Activated CD8-positive, alpha-beta T cell treated with anti-CD3 and anti-CD28 coated beads for 36 hours (primary cell): ENCODE measurements around the gene PPP2R2B. TPM values are rescaled to one million over a fixed set of nuclear protein-coding genes. Genes with fewer than 3 reads are reported as not detected.

ENCODE experiments used
- ATAC-seq: fragments of 200-7000 bp; cut with Tn5 transposase; one replicate; pipeline ENCODE4 v1.10.0; 2021; ENCODE audit warnings: mild to moderate bottlenecking, moderate library complexity
- CTCF ChIA-PET: fragments of 350-600 bp; sonication (Branson Sonifier 250); formaldehyde crosslinking; loops from one replicate; lab custom pipeline; 2021; ENCODE audit warnings: antibody characterized with exemption; lab: Charles Lee
- POLR2A ChIA-PET: fragments of 350-600 bp; sonication (Branson Sonifier 250); formaldehyde crosslinking; loops from one replicate; lab custom pipeline; 2021; ENCODE audit warnings: antibody characterized with exemption; lab: Charles Lee
- DNase-seq: peaks from one replicate; pipeline ENCODE4 v3.0.0-alpha.2; 2020
- H3K27ac Mint-ChIP-seq: one replicate; pipeline ENCODE4 v1.8.0; 2021; ENCODE audit warnings: mild to moderate bottlenecking, mixed read lengths
- H3K27me3 Mint-ChIP-seq: one replicate; pipeline ENCODE4 v1.8.0; 2021; ENCODE audit warnings: mixed read lengths
- H3K36me3 Mint-ChIP-seq: one replicate; pipeline ENCODE4 v1.8.0; 2021; ENCODE audit warnings: low read depth, mixed read lengths
- H3K4me1 Mint-ChIP-seq: one replicate; pipeline ENCODE4 v1.8.0; 2021; ENCODE audit warnings: low read depth, mixed read lengths
- H3K4me3 Mint-ChIP-seq: one replicate; pipeline ENCODE4 v1.8.0; 2021; ENCODE audit warnings: mild to moderate bottlenecking, moderate library complexity, mixed read lengths
- H3K9me3 Mint-ChIP-seq: one replicate; pipeline ENCODE4 v1.8.0; 2021; ENCODE audit warnings: mixed read lengths
- CTCF ChIP-seq: fragments of 200-600 bp; IDR thresholded peaks from one replicate; pipeline ENCODE4 v1.8.0; 2022; ENCODE audit warnings: antibody characterized with exemption, mild to moderate bottlenecking
- intact Hi-C: fragments of 100-400 bp; cut with micrococcal nuclease; formaldehyde crosslinking; loops from one replicate; pipeline ENCODE4 v1.10.0; 2022
- total RNA-seq, 2 experiments: library from RNA; stranded (reverse); gene quantifications; one replicate each; pipeline ENCODE4 v1.2.3, GENCODE V29; 2021

The PPP2R2B gene
- total RNA-seq, 2 experiments from 2014 or later = 0.56 to 0.65 TPM

- intact Hi-C loops = loop anchor here (10.0 kb wide), 1 partner anchor 83 kb away; the partner anchor contains the start of gene PPP2R2B
- Mint-ChIP-seq H3K36me3 (no peaks in the 10 kb centered on the region), H3K9me3 (no peaks in the 10 kb centered on the region), H3K27me3 (no peaks in the 10 kb centered on the region), H3K27ac (no peak overlapping the region), H3K4me1 (peaks cover 8% of the 10 kb centered on the region), H3K4me3 (no peak overlapping the region)
- TF ChIP-seq CTCF = no peak
- ChIA-PET POLR2A (no interaction called here), CTCF (no interaction called here)
- DNase-seq (no peak), ATAC-seq (no peak)
Measured at GRCh38 chr5:146791471-146791870, 87.1 kb downstream of the PPP2R2B start.

DNA sequence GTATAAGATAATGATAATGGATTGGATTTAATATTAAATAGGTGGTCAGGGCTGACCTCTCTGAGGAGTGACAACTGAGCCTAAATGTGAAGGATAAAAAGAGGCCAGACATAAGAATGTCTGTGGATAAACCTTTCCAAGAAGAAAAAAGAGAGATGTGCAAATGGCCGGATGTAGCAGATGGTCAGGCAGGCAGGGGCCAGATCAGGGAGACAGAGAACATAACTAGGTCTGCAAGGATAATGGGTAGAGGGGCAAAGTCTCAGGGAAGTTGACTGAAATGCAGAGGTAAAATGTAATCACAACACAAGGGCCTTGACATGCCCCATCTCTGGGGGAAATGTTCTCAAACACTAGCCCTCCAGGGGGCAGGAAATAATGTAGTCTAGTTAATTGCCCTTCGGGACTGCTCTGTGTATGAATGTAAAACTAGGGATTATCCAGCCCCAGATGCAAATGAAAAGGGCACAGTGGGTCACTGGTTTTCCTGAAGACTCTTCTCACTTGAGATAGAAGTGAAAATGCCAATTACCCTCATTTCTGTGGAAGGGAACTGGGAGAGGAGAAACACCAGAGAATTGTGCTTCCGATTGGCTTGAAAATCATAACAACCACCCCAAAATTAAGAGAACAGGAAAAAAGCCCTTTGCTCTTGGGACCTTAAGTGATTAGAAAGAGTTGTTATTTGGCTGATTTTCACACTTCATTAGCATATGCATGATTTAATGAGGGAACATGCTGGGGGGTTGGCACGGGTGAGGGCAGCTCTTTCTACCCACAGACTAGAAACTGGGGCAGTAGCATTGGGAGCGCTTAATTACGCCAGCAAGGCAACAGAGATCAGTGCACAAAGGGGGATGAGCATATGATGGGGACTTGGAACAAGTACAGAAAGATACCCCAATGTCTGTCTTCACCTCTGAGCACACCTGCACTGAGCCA, 88.6 kb downstream of the PPP2R2B start:
- Mint-ChIP-seq H3K36me3 (no peaks in the 10 kb centered on the region), H3K27ac (no peak overlapping the region), H3K9me3 (no peaks in the 10 kb centered on the region), H3K4me3 (no peak overlapping the region), H3K4me1 (peaks cover 8% of the 10 kb centered on the region), H3K27me3 (no peaks in the 10 kb centered on the region)
- ATAC-seq = no peak
- no peak for DNase-seq
- ChIA-PET CTCF (no interaction called here), POLR2A (no interaction called here)
- intact Hi-C loops = loop anchor here (10.0 kb wide), 1 partner anchor 85 kb away; the partner anchor contains the start of gene PPP2R2B
- no peak for TF ChIP-seq CTCF

- Mint-ChIP-seq H3K9me3 (no peaks in the 10 kb centered on the region), H3K27ac (no peak overlapping the region), H3K4me1 (peaks cover 3% of the 10 kb centered on the region), H3K4me3 (no peak overlapping the region), H3K27me3 (no peaks in the 10 kb centered on the region), H3K36me3 (no peaks in the 10 kb centered on the region)
- ChIA-PET POLR2A (no interaction called here), CTCF (no interaction called here)
- intact Hi-C loops = no loop called here
- TF ChIP-seq CTCF = no peak
- DNase-seq (no peak), ATAC-seq (no peak)
Measured at GRCh38 chr5:146788898-146789297, 89.7 kb downstream of the PPP2R2B start.

DNA sequence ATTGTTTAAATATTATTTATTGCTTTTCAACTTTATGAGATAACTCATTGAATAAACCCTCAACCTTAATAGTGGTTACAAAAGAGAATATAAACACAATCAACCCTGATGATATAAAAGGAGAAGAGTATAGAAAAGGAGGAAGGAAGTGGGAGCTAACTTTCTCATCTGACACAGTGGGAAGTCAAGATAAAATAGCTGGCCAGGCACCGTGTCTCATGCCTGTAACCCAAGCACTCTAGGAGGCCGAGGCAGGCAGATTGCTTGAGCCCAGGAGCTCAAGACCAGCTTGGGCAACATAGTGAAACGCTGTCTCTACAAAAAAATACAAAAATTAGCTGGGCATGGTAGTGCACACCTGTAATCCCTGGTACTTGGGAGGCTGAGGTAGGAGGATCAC, 93.5 kb downstream of the PPP2R2B start:
- H3K4me3 Mint-ChIP-seq = no peak overlapping the region
- DNase-seq (no peak), ATAC-seq (no peak)
- intact Hi-C loops = no loop called here
- ChIA-PET POLR2A (no interaction called here), CTCF (interaction anchor here (1.2 kb wide), 1 partner anchor 12 kb away, joined by 3 read pairs; no protein-coding TSS in a partner anchor)
- H3K27ac Mint-ChIP-seq = no peak overlapping the region
- H3K27me3 Mint-ChIP-seq = no peaks in the 10 kb centered on the region
- peaks cover 2% of the 10 kb centered on the region for H3K4me1 Mint-ChIP-seq
- no peaks in the 10 kb centered on the region for H3K36me3 Mint-ChIP-seq
- no peak for TF ChIP-seq CTCF
- H3K9me3 Mint-ChIP-seq = peaks cover 4% of the 10 kb centered on the region

DNA sequence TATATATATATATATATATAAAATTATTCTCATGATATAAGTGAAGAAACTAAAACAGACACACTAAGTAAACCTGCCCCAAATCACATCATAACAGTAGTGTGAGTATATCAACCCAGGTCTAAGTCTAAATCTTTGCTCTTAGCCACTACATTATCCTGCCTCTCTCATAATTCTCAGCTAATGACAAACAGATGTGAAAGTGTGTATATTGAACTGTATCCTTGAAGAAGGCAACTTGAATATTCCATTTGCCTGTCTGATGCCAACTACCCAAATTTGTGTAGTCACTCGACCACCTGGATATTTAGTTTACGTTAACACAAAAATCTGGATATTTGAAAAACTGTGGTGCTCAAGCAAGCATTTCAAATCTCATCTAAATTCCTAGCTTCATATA, 97.4 kb downstream of the PPP2R2B start:
- TF ChIP-seq CTCF = no peak
- CTCF ChIA-PET = no interaction called here
- Mint-ChIP-seq H3K4me1 (peaks cover 2% of the 10 kb centered on the region), H3K9me3 (peaks cover 4% of the 10 kb centered on the region), H3K4me3 (no peak overlapping the region), H3K36me3 (no peaks in the 10 kb centered on the region), H3K27me3 (no peaks in the 10 kb centered on the region), H3K27ac (no peak overlapping the region)
- POLR2A ChIA-PET = no interaction called here
- ATAC-seq = no peak
- DNase-seq = no peak
- intact Hi-C loops = no loop called here
